GM10266 (cell line): ENCODE results near the gene MED14.

Source experiments
- DNase-seq: peaks from one replicate; pipeline ENCODE4 v3.0.0; 2012; ENCODE audit errors: extremely low spot score
- TF ChIP-seq, protein P1 (sequence below): IDR thresholded peaks from 2 replicates; pipeline ENCODE4 v1.5.1; 2012; ENCODE audit warnings: mild to moderate bottlenecking, low read depth; ENCODE audit not compliant: control insufficient read depth, insufficient read depth; ENCODE audit errors: missing control alignments

MED14 gene

DNA sequence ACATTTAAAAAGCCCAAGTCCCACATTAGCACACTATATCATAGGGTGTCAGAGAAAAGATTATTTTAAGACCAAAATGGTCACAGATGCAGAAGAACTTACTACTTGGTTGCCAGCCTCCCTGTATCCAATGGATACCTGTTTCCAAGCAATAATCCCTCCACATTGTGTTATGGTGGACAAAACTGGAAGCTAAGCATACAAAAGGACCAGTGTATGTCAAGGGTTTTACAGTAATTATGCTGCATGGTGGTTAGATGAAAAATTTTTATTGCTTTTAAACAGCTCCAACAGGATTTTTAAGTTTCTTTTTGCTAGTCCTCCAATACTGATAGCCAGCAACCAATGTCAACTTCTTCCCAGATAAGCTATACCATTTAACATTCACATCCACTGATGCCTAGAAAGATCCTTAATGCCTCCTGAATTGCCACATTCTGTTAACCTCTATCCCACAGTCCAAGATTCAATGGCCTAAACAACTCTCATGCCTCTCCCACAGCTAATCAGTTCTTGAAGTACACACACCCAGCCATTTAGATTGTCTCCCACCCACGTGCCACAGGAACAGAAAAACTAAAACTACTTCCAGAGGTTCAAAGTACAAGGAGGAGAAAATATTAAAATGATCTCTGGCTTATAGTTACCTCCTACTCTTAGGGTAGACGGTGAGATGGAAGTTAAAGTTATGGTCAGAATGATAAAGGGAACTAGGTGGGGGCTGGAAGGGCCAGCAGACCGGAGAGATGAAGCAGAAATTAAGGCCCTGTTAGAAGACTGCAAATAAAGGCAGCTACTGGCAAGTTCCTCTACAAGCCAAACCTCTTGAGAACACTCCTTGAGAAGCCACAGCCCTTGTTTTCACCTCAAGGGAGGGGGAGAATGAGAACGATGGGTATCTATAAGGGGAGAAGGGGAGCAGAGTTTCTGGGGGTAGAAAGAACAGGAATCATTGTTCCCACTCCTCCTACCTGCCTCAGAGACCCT is 5.5 kb downstream of the MED14 start:
- TF ChIP-seq, protein P1, sequence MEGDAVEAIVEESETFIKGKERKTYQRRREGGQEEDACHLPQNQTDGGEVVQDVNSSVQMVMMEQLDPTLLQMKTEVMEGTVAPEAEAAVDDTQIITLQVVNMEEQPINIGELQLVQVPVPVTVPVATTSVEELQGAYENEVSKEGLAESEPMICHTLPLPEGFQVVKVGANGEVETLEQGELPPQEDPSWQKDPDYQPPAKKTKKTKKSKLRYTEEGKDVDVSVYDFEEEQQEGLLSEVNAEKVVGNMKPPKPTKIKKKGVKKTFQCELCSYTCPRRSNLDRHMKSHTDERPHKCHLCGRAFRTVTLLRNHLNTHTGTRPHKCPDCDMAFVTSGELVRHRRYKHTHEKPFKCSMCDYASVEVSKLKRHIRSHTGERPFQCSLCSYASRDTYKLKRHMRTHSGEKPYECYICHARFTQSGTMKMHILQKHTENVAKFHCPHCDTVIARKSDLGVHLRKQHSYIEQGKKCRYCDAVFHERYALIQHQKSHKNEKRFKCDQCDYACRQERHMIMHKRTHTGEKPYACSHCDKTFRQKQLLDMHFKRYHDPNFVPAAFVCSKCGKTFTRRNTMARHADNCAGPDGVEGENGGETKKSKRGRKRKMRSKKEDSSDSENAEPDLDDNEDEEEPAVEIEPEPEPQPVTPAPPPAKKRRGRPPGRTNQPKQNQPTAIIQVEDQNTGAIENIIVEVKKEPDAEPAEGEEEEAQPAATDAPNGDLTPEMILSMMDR, result no peak
- DNase-seq, result no peak

DNA sequence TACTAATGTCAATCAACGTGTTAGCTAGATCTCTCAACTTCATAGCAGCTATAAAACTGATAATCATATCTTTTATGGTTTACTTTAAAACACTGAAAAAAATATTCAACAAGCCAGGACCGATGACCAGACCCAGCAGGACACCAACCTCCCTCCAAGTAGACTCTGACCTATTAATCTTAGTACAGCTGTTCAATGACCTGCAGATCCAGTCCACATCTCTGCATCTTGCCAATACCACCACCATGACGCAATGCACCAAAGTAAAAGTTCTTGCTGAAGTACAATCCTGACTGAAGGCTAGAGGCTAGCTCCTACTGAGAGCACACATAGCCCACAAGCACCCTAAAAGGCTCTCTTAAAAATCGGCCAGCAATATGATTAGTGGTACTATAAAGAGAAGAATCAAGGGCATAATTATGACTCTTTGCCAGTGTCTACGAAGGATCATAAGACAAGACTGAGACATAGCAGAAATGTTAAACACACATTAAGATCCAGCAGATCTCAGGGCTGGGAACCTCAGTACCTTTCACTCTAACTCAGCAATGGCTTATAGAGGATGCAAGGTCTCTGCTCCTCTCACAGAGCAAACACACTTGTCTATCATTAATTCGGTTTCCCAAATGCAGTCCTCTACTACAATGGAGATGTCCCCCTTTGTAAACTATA is 7.6 kb downstream of the MED14 start:
- TF ChIP-seq, protein P1, result no peak
- no peak for DNase-seq

DNA sequence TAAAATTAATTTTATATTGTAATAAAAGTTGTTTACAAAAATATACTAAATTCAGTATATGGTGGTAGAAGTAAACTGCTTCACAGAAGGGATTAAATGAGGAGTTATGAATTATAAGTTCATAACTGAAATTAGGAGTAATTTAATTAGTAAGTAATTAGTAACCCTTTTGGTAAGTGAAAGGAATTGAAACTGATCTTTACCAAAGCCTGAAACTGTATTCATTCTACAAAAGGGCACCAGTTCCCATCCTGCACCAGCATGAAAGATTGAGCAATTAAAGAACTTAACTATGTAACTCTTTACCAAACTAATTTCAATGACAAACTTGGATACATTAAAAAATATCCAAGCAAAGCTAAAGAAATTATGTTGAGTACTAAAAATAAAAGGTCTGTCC is 8.2 kb downstream of the MED14 start:
- TF ChIP-seq, protein P1, result no peak
- no peak for DNase-seq

DNA sequence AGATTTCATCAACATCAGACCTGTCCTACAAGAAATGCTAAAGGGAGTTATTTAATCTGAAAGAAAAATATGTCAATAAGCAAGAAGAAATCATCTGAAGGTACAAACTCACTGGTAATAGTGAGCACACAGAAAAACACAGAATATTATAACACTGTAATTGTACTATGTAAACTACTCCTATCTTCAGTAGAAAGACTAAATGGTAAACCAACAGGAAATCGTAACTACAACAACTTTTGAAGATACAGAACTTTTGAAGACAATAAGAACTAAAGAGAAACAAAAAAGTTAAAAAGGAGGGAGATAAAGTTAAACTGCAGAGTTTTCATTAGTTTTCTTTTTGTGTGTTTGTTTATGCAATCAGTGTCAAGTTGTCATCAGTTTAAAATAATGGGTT is 12.4 kb downstream of the MED14 start:
- TF ChIP-seq, protein P1, result no peak
- no peak for DNase-seq

DNA sequence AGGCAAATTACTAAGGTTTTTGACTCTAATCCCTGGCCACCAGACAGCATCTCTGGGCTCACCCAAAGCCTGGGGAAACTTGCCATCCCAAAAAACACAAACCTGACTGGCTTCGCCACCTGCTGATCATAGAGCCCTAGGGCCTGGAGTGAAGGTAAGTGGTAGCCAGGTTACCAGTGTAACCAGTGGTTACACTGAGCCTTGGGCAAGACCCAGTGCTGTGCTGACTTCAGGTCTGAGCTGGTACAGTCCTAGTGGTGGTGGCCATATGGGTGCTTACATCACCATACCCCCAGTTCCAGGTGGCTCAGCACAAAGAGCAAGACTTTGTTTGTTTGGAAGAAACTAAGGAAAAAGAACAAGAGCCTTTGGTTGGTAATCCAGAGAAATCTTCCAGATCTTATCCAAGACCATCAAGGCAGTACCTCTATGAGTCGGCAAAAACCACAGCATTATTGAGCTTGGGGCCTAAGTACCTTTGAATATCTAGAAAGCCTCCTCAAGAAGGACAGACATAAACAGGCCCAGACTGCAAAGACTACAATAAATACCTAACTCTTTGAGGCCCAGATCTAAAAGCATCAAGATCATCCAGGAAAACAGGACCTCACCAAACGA is 13.7 kb downstream of the MED14 start:
- DNase-seq, result no peak
- TF ChIP-seq, protein P1, result no peak

DNA sequence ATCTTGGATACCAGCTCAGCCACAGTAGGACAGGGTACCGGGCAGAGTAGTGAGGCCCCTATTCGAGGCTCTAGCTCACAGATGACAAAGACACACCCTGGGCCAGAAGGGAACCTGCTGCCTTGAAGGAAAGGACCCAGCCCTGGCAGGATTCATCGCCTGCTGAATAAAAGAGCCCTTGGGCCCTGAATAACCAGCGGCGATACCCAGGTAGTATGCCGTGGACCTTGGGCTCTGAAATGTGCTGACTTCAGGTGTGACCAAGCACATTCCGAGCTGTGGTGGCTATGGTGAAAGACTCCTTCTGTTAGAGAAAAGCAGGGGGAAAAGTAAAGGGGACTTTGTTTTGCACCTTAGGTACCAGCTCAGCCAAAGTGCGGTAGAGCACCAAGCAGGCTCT is 14.6 kb downstream of the MED14 start:
- TF ChIP-seq, protein P1, result no peak
- no peak for DNase-seq
